ENCODE results near the gene C1orf216. TPM values are rescaled to one million over a fixed set of nuclear protein-coding genes. Genes with fewer than 3 reads are reported as not detected.
A peak's percentile ranks its signal among the peaks of the same experiment; 100 is the strongest.

Gene C1orf216, protein sequence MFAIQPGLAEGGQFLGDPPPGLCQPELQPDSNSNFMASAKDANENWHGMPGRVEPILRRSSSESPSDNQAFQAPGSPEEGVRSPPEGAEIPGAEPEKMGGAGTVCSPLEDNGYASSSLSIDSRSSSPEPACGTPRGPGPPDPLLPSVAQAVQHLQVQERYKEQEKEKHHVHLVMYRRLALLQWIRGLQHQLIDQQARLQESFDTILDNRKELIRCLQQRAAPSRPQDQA
- 10 to 100 TPM; 23.4 to 39.7 TPM for total RNA-seq

DNA sequence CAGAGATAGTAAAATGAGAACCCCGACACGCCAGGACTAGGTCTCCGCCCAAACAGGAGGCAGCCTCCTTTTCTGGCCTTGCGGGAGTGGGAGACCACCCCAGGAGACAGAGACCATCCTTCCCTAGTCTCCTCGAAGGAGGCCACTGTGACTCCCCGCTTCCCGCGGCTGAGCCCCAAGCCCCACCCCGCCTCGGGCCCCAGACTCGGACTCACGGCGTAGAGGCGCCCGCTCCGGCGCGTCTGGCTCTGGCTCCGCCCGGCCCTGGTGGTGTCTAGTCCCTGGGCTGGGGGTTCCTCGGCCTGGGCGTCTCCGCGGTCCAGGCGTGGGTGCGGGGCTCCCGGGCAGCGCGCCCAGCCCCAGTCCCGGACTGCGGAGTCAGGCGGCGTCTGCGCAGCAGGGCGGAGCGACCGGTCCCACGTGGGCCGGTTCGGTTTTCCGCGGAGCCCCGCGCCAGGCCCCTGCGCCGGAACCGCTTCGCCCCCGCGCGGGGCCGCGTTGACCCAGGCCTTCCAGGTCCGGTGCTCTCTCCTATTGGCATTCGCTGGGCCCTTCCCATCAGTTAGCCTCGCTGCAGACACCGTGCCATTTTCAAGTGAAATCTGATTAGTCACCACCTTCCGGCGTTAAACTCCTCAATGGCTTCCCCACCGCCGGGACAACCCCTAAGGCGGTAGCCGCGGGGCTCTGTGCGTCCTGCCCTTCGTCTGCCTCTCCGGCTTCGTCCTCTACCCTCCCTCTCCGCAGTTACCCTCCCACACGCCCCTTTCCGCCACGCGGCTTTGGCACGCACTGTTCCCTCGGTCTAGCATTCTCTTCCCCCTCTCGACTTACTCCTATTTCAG, at the start of gene C1orf216:
TSS of gene C1orf216 (minus strand) at position 393 of the 845 bp plus-strand sequence. CDS start 2,563 bp downstream, outside the sequence.
- TF ChIP-seq, protein P1, sequence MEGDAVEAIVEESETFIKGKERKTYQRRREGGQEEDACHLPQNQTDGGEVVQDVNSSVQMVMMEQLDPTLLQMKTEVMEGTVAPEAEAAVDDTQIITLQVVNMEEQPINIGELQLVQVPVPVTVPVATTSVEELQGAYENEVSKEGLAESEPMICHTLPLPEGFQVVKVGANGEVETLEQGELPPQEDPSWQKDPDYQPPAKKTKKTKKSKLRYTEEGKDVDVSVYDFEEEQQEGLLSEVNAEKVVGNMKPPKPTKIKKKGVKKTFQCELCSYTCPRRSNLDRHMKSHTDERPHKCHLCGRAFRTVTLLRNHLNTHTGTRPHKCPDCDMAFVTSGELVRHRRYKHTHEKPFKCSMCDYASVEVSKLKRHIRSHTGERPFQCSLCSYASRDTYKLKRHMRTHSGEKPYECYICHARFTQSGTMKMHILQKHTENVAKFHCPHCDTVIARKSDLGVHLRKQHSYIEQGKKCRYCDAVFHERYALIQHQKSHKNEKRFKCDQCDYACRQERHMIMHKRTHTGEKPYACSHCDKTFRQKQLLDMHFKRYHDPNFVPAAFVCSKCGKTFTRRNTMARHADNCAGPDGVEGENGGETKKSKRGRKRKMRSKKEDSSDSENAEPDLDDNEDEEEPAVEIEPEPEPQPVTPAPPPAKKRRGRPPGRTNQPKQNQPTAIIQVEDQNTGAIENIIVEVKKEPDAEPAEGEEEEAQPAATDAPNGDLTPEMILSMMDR (IDR thresholded peaks at IDR 0.05): no peak
- H3K27me3 ChIP-seq (replicated peaks; ENCODE audit: insufficient read depth): no peaks in the 10 kb centered on the region
- peaks cover 22 to 37% of the 10 kb centered on the region in 2 donors for H3K4me1 ChIP-seq (ENCODE audit: control insufficient read depth in 1 of 2, low read depth in 2 of 2)
- H3K36me3 ChIP-seq: peaks cover 2% of the 10 kb centered on the region
- ATAC-seq (ENCODE audit: insufficient number of reproducible peaks, low FRiP score, low read depth) (peak; percentile 58), DNase-seq (ENCODE audit: low spot score) (peak; percentile 43)
- H3K9me3 ChIP-seq: no peaks in the 10 kb centered on the region
- H3K27ac ChIP-seq: peak within 1 kb of the TSS; percentile 77 to 85
- peak within 1 kb of the TSS; percentile 88 for H3K4me3 ChIP-seq

DNA sequence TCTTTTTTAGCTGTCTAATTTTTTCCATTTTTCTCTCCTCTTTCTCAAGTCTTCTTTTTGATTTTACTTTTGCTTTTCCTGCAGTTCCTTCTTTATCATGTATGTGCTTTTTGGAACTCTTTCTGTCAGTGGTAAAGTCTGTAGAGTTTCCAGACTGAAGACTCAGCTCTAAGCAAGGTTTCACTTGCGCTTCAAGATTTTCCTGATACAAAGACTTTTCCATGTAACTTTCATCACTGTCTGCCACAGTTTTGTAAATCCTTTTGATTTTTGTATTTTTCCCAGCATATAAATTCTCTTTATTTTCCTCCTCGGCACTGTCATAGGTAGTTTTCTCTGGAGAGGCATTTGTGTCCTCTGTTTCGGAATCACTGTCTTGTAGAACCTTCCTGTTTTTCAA, 45.6 kb upstream of the C1orf216 start:
- DNase-seq (ENCODE audit: low spot score): no peak
- Histone ChIP-seq H3K4me3 (no peak overlapping the region), H3K4me1 (ENCODE audit: control insufficient read depth in 1 of 2, low read depth in 2 of 2) (peaks cover 4 to 8% of the 10 kb centered on the region in 2 donors), H3K36me3 (no peaks in the 10 kb centered on the region), H3K9me3 (no peaks in the 10 kb centered on the region), H3K27me3 (replicated peaks; ENCODE audit: insufficient read depth) (no peaks in the 10 kb centered on the region), H3K27ac (no peak overlapping the region)
- no peak for ATAC-seq (ENCODE audit: insufficient number of reproducible peaks, low FRiP score, low read depth)
- TF ChIP-seq, protein P1 (IDR thresholded peaks at IDR 0.05): no peak

DNA sequence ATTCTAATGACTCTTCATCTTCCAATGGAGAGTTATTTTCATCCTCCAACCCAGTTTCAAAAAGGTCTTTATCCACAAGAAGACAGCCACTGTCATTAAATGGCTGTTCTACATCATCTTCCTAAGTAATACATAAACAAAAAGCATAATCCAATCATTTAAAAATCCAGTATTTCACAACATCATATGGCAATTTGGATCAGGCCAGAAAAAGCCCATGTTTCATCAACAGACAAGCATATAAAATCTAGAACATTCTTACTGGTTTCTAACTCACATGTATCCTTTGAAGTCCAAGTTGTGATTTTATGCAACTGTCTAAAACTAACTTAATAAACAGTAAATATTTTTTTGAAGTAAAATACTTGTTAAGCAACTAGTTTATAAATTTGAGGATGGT, 44.5 kb upstream of the C1orf216 start:
- no peak for ATAC-seq (ENCODE audit: insufficient number of reproducible peaks, low FRiP score, low read depth)

DNA sequence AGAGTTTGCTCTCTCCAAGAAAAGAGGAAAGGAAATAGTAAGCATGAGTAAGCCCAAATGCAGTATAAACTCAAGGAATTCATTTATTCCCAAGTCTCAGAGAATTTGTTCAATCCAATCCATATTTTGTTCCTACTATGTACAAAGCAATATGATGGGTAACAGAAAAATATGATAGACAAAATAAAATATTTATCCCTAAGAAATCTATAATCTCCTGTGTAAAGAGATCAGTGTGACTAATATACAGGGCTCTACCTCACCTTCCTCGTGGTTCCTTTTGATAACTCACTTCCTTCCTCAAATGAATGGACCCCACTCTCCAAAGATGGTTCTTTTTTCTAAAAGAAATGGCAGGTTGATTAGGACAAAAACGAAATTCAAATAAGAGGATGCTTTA, 43.5 kb upstream of the C1orf216 start:
- DNase-seq (ENCODE audit: low spot score) (no peak), ATAC-seq (ENCODE audit: insufficient number of reproducible peaks, low FRiP score, low read depth) (no peak)
- TF ChIP-seq, protein P1 (IDR thresholded peaks at IDR 0.05): no peak
- Histone ChIP-seq H3K4me3 (no peak overlapping the region), H3K27me3 (replicated peaks; ENCODE audit: insufficient read depth) (no peaks in the 10 kb centered on the region), H3K9me3 (no peaks in the 10 kb centered on the region), H3K36me3 (no peaks in the 10 kb centered on the region), H3K27ac (no peak overlapping the region), H3K4me1 (ENCODE audit: control insufficient read depth in 1 of 2, low read depth in 2 of 2) (no peaks in the 10 kb centered on the region)

More for the DNA sequence above, 44.5 kb upstream of the C1orf216 start:
- H3K4me3 ChIP-seq: no peak overlapping the region
- H3K9me3 ChIP-seq: no peaks in the 10 kb centered on the region
- H3K27ac ChIP-seq: no peak overlapping the region
- no peaks in the 10 kb centered on the region for H3K4me1 ChIP-seq (ENCODE audit: control insufficient read depth in 1 of 2, low read depth in 2 of 2)
- TF ChIP-seq, protein P1 (IDR thresholded peaks at IDR 0.05): no peak
- no peaks in the 10 kb centered on the region for H3K27me3 ChIP-seq (replicated peaks; ENCODE audit: insufficient read depth)
- no peak for DNase-seq (ENCODE audit: low spot score)
- H3K36me3 ChIP-seq: no peaks in the 10 kb centered on the region

GRCh38 chr1:35756064-35756463, 37.4 kb upstream of the C1orf216 start:
- DNase-seq (ENCODE audit: low spot score) (no peak), ATAC-seq (ENCODE audit: insufficient number of reproducible peaks, low FRiP score, low read depth) (no peak)
- TF ChIP-seq, protein P1 (IDR thresholded peaks at IDR 0.05): no peak
- Histone ChIP-seq H3K4me1 (ENCODE audit: control insufficient read depth in 1 of 2, low read depth in 2 of 2) (no peaks in the 10 kb centered on the region), H3K4me3 (no peak overlapping the region), H3K36me3 (no peaks in the 10 kb centered on the region), H3K27me3 (replicated peaks; ENCODE audit: insufficient read depth) (no peaks in the 10 kb centered on the region), H3K9me3 (no peaks in the 10 kb centered on the region), H3K27ac (no peak overlapping the region)

Data from thoracic aorta (tissue), 2 donors.